ENCODE data around the gene TAOK1.

TAOK1 gene

DNA sequence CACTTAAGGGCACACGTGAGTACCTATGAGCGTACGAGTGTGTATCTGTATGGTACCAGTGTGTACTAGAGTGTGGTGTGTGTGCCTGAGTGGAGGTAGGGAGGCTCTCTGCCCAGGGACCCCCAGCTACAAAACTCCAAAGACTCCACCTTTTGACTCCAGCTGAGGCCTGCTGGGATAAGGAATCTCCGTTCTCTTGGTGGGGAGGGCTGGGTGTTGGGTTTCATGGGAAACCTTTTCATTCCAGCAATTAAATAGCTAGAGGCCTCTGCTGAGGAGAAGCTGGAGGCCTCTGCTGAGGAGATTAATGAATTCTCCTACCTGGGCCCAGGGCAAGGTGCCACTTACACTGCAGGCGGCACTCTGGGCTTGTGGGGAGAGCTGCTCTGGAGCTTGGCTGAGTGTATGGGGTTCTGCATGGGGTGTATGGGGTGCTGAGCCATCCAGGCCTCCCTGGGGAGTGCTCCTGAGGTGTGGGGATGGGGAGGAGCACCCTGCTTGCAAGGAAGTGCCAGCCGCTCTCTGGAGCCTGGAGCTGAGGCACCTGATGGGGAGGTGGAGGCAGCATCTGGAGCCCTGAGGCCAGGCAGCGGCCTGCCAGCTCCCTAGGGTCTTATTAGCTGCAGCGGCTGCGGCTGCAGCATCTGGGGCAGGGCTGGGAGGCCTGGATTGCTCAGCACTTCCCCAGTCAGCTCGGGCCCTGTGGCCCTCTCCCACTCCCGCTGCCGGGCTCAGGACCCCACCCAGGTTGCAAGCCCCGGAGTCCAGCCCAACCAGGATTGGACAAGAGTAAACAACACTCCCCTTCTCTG lies 207.4 kb downstream of the TAOK1 start:
- DNase-seq, result no peak

All from NCI-H748 treated with DMSO at 0.1 percent for 48 hours (cell line).